ENCODE results near the gene NHEJ1. TPM values are rescaled to one million over a fixed set of nuclear protein-coding genes. Genes with fewer than 3 reads are reported as not detected.

NHEJ1 gene
- total and polyA plus RNA-seq, 7 experiments from 2014 or later: 11.4 to 32.7 (median 18.5) TPM

GRCh38 chr2:219081096-219081495, 79.5 kb downstream of the NHEJ1 start:
- Histone ChIP-seq H3K36me3 (ENCODE audit: control insufficient read depth in 2 of 3, insufficient read depth in 3 of 3, low read length in 3 of 3) (peaks cover 0 to 22% (median 12%) of the 10 kb centered on the region in 3 experiments), H3K9me3 (ENCODE audit: control insufficient read depth in 2 of 3, low read length in 3 of 3) (no peaks in the 10 kb centered on the region), H3K27me3 (ENCODE audit: control insufficient read depth in 2 of 2, insufficient read depth in 2 of 2, low read length in 2 of 2) (no peaks in the 10 kb centered on the region), H3K27ac (ENCODE audit: low read depth, low read length) (no peak overlapping the region), H3K4me1 (ENCODE audit: control insufficient read depth in 2 of 2, insufficient read depth in 2 of 2, low read length in 2 of 2) (no peaks in the 10 kb centered on the region), H3K4me3 (ENCODE audit: low read length) (no peak overlapping the region)
- Mint-ChIP-seq H3K27me3 (no peaks in the 10 kb centered on the region), H3K9me3 (no peaks in the 10 kb centered on the region), H3K36me3 (peaks cover 2 to 19% (median 6%) of the 10 kb centered on the region in 5 donors), H3K4me1 (peaks cover 5 to 10% (median 7%) of the 10 kb centered on the region in 7 donors), H3K4me3 (no peak overlapping the region), H3K27ac (no peak overlapping the region)
- intact Hi-C loops (cut with micrococcal nuclease): no loop called here
- ATAC-seq (no peak), DNase-seq (no peak)
- ChIA-PET POLR2A (no interaction called here), CTCF (interaction anchor here (0.6 to 1.1 kb wide), 3 partner anchors 40 to 51 kb away, joined by 3 read pairs; no protein-coding TSS in a partner anchor)

- Mint-ChIP-seq H3K27ac (no peak overlapping the region), H3K36me3 (peaks cover 2 to 31% (median 14%) of the 10 kb centered on the region in 5 donors), H3K27me3 (no peaks in the 10 kb centered on the region), H3K4me3 (no peak overlapping the region), H3K4me1 (peaks cover 0 to 1% (median 0%) of the 10 kb centered on the region in 7 donors), H3K9me3 (no peaks in the 10 kb centered on the region)
- peaks cover 0 to 34% (median 16%) of the 10 kb centered on the region in 3 experiments for H3K36me3 ChIP-seq (ENCODE audit: control insufficient read depth in 2 of 3, insufficient read depth in 3 of 3, low read length in 3 of 3)
- H3K27me3 ChIP-seq (ENCODE audit: control insufficient read depth in 2 of 2, insufficient read depth in 2 of 2, low read length in 2 of 2): no peaks in the 10 kb centered on the region
- no peak overlapping the region for H3K27ac ChIP-seq (ENCODE audit: low read depth, low read length)
- H3K4me1 ChIP-seq (ENCODE audit: control insufficient read depth in 2 of 2, insufficient read depth in 2 of 2, low read length in 2 of 2): no peaks in the 10 kb centered on the region
- no peak for ATAC-seq
- no peak for DNase-seq
- ChIA-PET CTCF (interaction anchor here (0.7 kb wide), 1 partner anchor 61 kb away, joined by 3 read pairs; no protein-coding TSS in a partner anchor), POLR2A (no interaction called here)
- H3K9me3 ChIP-seq (ENCODE audit: control insufficient read depth in 2 of 3, low read length in 3 of 3): no peaks in the 10 kb centered on the region
- H3K4me3 ChIP-seq (ENCODE audit: low read length): no peak overlapping the region
- intact Hi-C loops (cut with micrococcal nuclease): no loop called here
These were observed 81.2 kb downstream of the NHEJ1 start for GRCh38 chr2:219079417-219079816.

- CTCF ChIA-PET: interaction anchor here (0.6 to 0.7 kb wide), 2 partner anchors 60 to 133 kb away, joined by 3 to 4 read pairs; no protein-coding TSS in a partner anchor
- H3K36me3 Mint-ChIP-seq: peaks cover 2 to 34% (median 14%) of the 10 kb centered on the region in 5 donors
- POLR2A ChIA-PET: no interaction called here
- ATAC-seq (no peak), DNase-seq (no peak)
- intact Hi-C loops (cut with micrococcal nuclease): no loop called here
- H3K27me3 ChIP-seq (ENCODE audit: control insufficient read depth in 2 of 2, insufficient read depth in 2 of 2, low read length in 2 of 2): no peaks in the 10 kb centered on the region
- no peak overlapping the region for H3K4me3 ChIP-seq (ENCODE audit: low read length)
- no peak overlapping the region for H3K4me3 Mint-ChIP-seq
- peaks cover 0 to 1% (median 0%) of the 10 kb centered on the region in 7 donors for H3K4me1 Mint-ChIP-seq
- no peaks in the 10 kb centered on the region for H3K9me3 Mint-ChIP-seq
- H3K27ac Mint-ChIP-seq: no peak overlapping the region
- H3K36me3 ChIP-seq (ENCODE audit: control insufficient read depth in 2 of 3, insufficient read depth in 3 of 3, low read length in 3 of 3): peaks cover 4 to 34% (median 16%) of the 10 kb centered on the region in 3 experiments
- H3K4me1 ChIP-seq (ENCODE audit: control insufficient read depth in 2 of 2, insufficient read depth in 2 of 2, low read length in 2 of 2): no peaks in the 10 kb centered on the region
- no peaks in the 10 kb centered on the region for H3K9me3 ChIP-seq (ENCODE audit: control insufficient read depth in 2 of 3, low read length in 3 of 3)
- no peaks in the 10 kb centered on the region for H3K27me3 Mint-ChIP-seq
- H3K27ac ChIP-seq (ENCODE audit: low read depth, low read length): no peak overlapping the region
These were observed 81.7 kb downstream of the NHEJ1 start for GRCh38 chr2:219078951-219079350.

GRCh38 chr2:219078126-219078525, 82.5 kb downstream of the NHEJ1 start:
- H3K27me3 Mint-ChIP-seq: no peaks in the 10 kb centered on the region
- no peak overlapping the region for H3K27ac ChIP-seq (ENCODE audit: low read depth, low read length)
- ChIA-PET CTCF (interaction anchor here (0.6 kb wide), 1 partner anchor 471 kb away, joined by 3 read pairs; no protein-coding TSS in a partner anchor), POLR2A (no interaction called here)
- no peaks in the 10 kb centered on the region for H3K27me3 ChIP-seq (ENCODE audit: control insufficient read depth in 2 of 2, insufficient read depth in 2 of 2, low read length in 2 of 2)
- H3K27ac Mint-ChIP-seq: no peak overlapping the region
- H3K9me3 Mint-ChIP-seq: no peaks in the 10 kb centered on the region
- H3K36me3 ChIP-seq (ENCODE audit: control insufficient read depth in 2 of 3, insufficient read depth in 3 of 3, low read length in 3 of 3): peaks cover 4 to 34% (median 16%) of the 10 kb centered on the region in 3 experiments
- H3K36me3 Mint-ChIP-seq: peaks cover 2 to 37% (median 14%) of the 10 kb centered on the region in 5 donors
- DNase-seq: no peak
- H3K4me3 Mint-ChIP-seq: no peak overlapping the region
- no peak for ATAC-seq
- H3K9me3 ChIP-seq (ENCODE audit: control insufficient read depth in 2 of 3, low read length in 3 of 3): no peaks in the 10 kb centered on the region
- no peaks in the 10 kb centered on the region for H3K4me1 ChIP-seq (ENCODE audit: control insufficient read depth in 2 of 2, insufficient read depth in 2 of 2, low read length in 2 of 2)
- intact Hi-C loops (cut with micrococcal nuclease): no loop called here
- H3K4me1 Mint-ChIP-seq: no peaks in the 10 kb centered on the region
- H3K4me3 ChIP-seq (ENCODE audit: low read length): no peak overlapping the region

GRCh38 chr2:219076253-219076652, 84.4 kb downstream of the NHEJ1 start:
- ChIA-PET POLR2A (no interaction called here), CTCF (interaction anchor here (1.1 kb wide), 1 partner anchor 18 kb away, joined by 5 read pairs; no protein-coding TSS in a partner anchor)
- Histone ChIP-seq H3K4me3 (ENCODE audit: low read length) (no peak overlapping the region), H3K9me3 (ENCODE audit: control insufficient read depth in 2 of 3, low read length in 3 of 3) (no peaks in the 10 kb centered on the region), H3K4me1 (ENCODE audit: control insufficient read depth in 2 of 2, insufficient read depth in 2 of 2, low read length in 2 of 2) (no peaks in the 10 kb centered on the region), H3K27me3 (ENCODE audit: control insufficient read depth in 2 of 2, insufficient read depth in 2 of 2, low read length in 2 of 2) (no peaks in the 10 kb centered on the region), H3K36me3 (ENCODE audit: control insufficient read depth in 2 of 3, insufficient read depth in 3 of 3, low read length in 3 of 3) (peaks cover 4 to 37% (median 16%) of the 10 kb centered on the region in 3 experiments), H3K27ac (ENCODE audit: low read depth, low read length) (no peak overlapping the region)
- Mint-ChIP-seq H3K9me3 (no peaks in the 10 kb centered on the region), H3K27me3 (no peaks in the 10 kb centered on the region), H3K27ac (no peak overlapping the region), H3K36me3 (peaks cover 2 to 38% (median 14%) of the 10 kb centered on the region in 5 donors), H3K4me3 (no peak overlapping the region), H3K4me1 (no peaks in the 10 kb centered on the region)
- no peak for DNase-seq
- intact Hi-C loops (cut with micrococcal nuclease): no loop called here
- ATAC-seq: no peak

GRCh38 chr2:219073413-219074129, 87.0 kb downstream of the NHEJ1 start:
- no peaks in the 10 kb centered on the region for H3K4me1 ChIP-seq (ENCODE audit: control insufficient read depth in 2 of 2, insufficient read depth in 2 of 2, low read length in 2 of 2)
- CTCF ChIA-PET: interaction anchor here (0.6 to 1.2 kb wide), 3 partner anchors 45 to 125 kb away, joined by 3 to 4 read pairs (median 4); no protein-coding TSS in a partner anchor
- peaks cover 0 to 2% (median 0%) of the 10 kb centered on the region in 7 donors for H3K4me1 Mint-ChIP-seq
- no peak overlapping the region for H3K4me3 Mint-ChIP-seq
- H3K27ac ChIP-seq (ENCODE audit: low read depth, low read length): no peak overlapping the region
- H3K9me3 ChIP-seq (ENCODE audit: control insufficient read depth in 2 of 3, low read length in 3 of 3): no peaks in the 10 kb centered on the region
- intact Hi-C loops (cut with micrococcal nuclease): no loop called here
- no peaks in the 10 kb centered on the region for H3K9me3 Mint-ChIP-seq
- ATAC-seq (no peak), DNase-seq (no peak)
- H3K36me3 ChIP-seq (ENCODE audit: control insufficient read depth in 2 of 3, insufficient read depth in 3 of 3, low read length in 3 of 3): peaks cover 4 to 37% (median 16%) of the 10 kb centered on the region in 3 experiments
- no peaks in the 10 kb centered on the region for H3K27me3 ChIP-seq (ENCODE audit: control insufficient read depth in 2 of 2, insufficient read depth in 2 of 2, low read length in 2 of 2)
- H3K4me3 ChIP-seq (ENCODE audit: low read length): no peak overlapping the region
- peaks cover 2 to 53% (median 18%) of the 10 kb centered on the region in 5 donors for H3K36me3 Mint-ChIP-seq
- H3K27me3 Mint-ChIP-seq: no peaks in the 10 kb centered on the region
- H3K27ac Mint-ChIP-seq: peak overlapping the region in 1 of 9 donors; percentile 22
- POLR2A ChIA-PET: no interaction called here

Data from naive thymus-derived CD4-positive, alpha-beta T cell (primary cell).